K562 (cell line): ENCODE results near the gene ELMO1. TPM values are rescaled to one million over a fixed set of nuclear protein-coding genes. Genes with fewer than 3 reads are reported as not detected.

Experiments used
- ATAC-seq: fragments of 200-7000 bp; cut with Tn5 transposase; 3 replicates; pipeline ENCODE4 v1.9.1; 2020; ENCODE audit warnings: moderate library complexity
- BruUV-seq: library from RNA; stranded (reverse); fragments of 400-500 nt; replicated peaks from 2 replicates; lab custom pipeline; 2021; lab: Mats Ljungman, UMichigan
- CTCF ChIA-PET: fragments of 300-600 bp; formaldehyde crosslinking; extraction: SDS; loops from one replicate; lab custom pipeline; 2021; ENCODE audit warnings: low intra/inter-chr PET ratio; lab: Yijun Ruan, JAX
- POLR2A ChIA-PET: fragments of 300-600, 350-650 bp; sonication (Branson Sonifier 250); formaldehyde crosslinking; extraction: SDS; loops from one replicate; lab custom pipeline; 2021; ENCODE audit warnings: antibody characterized with exemption, inconsistent platforms; lab: Yijun Ruan, JAX
- DNase-seq, 4 experiments: peaks; one replicate each; pipeline versions ENCODE4 v3.0.0 to v3.0.0-alpha.2; 2011 to 2018; ENCODE audit warnings: low spot score in 3 of 4, mixed read lengths in 3 of 4; ENCODE audit errors: extremely low read depth in 1 of 4
- FAIRE-seq: peaks from 2 replicates; lab custom pipeline; 2011; peaks lifted over from hg19 to GRCh38; lab: Jason Lieb, UNC
- H2AFZ ChIP-seq: 2 replicates; pipeline ENCODE4 v1.6.0; 2011; ENCODE audit warnings: low read depth, low read length, control low read depth, inconsistent platforms
- H3K27ac ChIP-seq: fragments of 200-600 bp; 3 replicates; pipeline ENCODE4 v1.8.0; 2011; ENCODE audit warnings: low read depth, mild to moderate bottlenecking, control low read depth, inconsistent platforms, low read length, moderate library complexity, mixed read lengths; ENCODE audit errors: extremely low read depth
- H3K27me3 ChIP-seq, 2 experiments: fragments of 300-600 bp in 1 of 2; 2 replicates in 1 of 2; 3 replicates in 1 of 2; pipeline versions ENCODE4 v1.6.0 to v1.8.0; 2011; ENCODE audit warnings: inconsistent platforms in 2 of 2, low read length in 2 of 2, mild to moderate bottlenecking in 1 of 2, mixed read lengths in 1 of 2, moderate library complexity in 1 of 2; ENCODE audit not compliant: control insufficient read depth in 2 of 2, insufficient read depth in 2 of 2
- H3K36me3 ChIP-seq: fragments of 300-600 bp; 3 replicates; pipeline ENCODE4 v1.8.0; 2011; ENCODE audit warnings: mild to moderate bottlenecking, low read length, inconsistent platforms; ENCODE audit not compliant: control insufficient read depth, insufficient read depth
- H3K4me1 ChIP-seq, 2 experiments: fragments of 200-600 bp in 1 of 2; replicated peaks in 1 of 2; 2 replicates in 1 of 2; 3 replicates in 1 of 2; pipeline versions ENCODE4 v1.5.1 to v1.8.0; 2011; ENCODE audit warnings: inconsistent platforms in 2 of 2, low read length in 2 of 2, mild to moderate bottlenecking in 1 of 2, mixed read lengths in 1 of 2, moderate library complexity in 1 of 2; ENCODE audit not compliant: control insufficient read depth in 2 of 2, insufficient read depth in 2 of 2
- H3K4me2 ChIP-seq: 2 replicates; pipeline ENCODE4 v1.6.1; 2011; ENCODE audit warnings: low read length, control low read depth, inconsistent platforms, mixed read lengths; ENCODE audit not compliant: insufficient read depth
- H3K4me3 ChIP-seq: fragments of 200-600 bp; sonication (generic), shearing (Covaris generic); 2 replicates; pipeline ENCODE4 v1.5.1; 2016; ENCODE audit warnings: control low read depth, inconsistent platforms
- H3K79me2 ChIP-seq: fragments of 200-600 bp; 3 replicates; pipeline ENCODE4 v1.8.0; 2011; ENCODE audit warnings: low read length, inconsistent platforms; ENCODE audit not compliant: control insufficient read depth, insufficient read depth
- H3K9ac ChIP-seq, 2 experiments: 2 replicates each; pipeline versions ENCODE4 v1.6.0 to v1.6.1; 2011; ENCODE audit warnings: low read depth in 2 of 2, low read length in 2 of 2, control low read depth in 1 of 2, inconsistent platforms in 1 of 2, mild to moderate bottlenecking in 1 of 2, mixed read lengths in 1 of 2; ENCODE audit not compliant: insufficient read depth in 1 of 2
- H3K9me1 ChIP-seq: one replicate; pipeline ENCODE4 v1.6.0; 2011; ENCODE audit warnings: inconsistent platforms, mild to moderate bottlenecking, low read length, moderate library complexity; ENCODE audit not compliant: control insufficient read depth, insufficient read depth
- H3K9me3 ChIP-seq: replicated peaks from 2 replicates; pipeline ENCODE4 v1.5.1; 2011; ENCODE audit warnings: low read depth, low read length, inconsistent platforms; ENCODE audit not compliant: control insufficient read depth, insufficient read depth
- H4K20me1 ChIP-seq: replicated peaks from 2 replicates; pipeline ENCODE4 v1.6.1; 2011; ENCODE audit warnings: low read length, inconsistent platforms, mixed read lengths; ENCODE audit not compliant: control insufficient read depth, insufficient read depth
- DACH1 ChIP-seq: fragments of 450-650 bp; IDR thresholded peaks from 2 replicates; pipeline ENCODE4 v1.6.1; 2018; ENCODE audit not compliant: partially characterized antibody
- EGR1 ChIP-seq: fragments of 450-650 bp; conservative IDR thresholded peaks from 2 replicates; pipeline ENCODE4 v1.6.1; 2017; ENCODE audit warnings: mild to moderate bottlenecking
- ELF2 ChIP-seq: fragments of 250-450 bp; sonication (Bioruptor Pico); IDR thresholded peaks from 2 replicates; pipeline ENCODE4 v1.5.0; 2021; ENCODE audit warnings: mild to moderate bottlenecking
- HEY1 ChIP-seq: fragments of 250-450 bp; sonication (Bioruptor Pico); IDR thresholded peaks from 2 replicates; pipeline ENCODE4 v1.5.0; 2020; ENCODE audit warnings: mild to moderate bottlenecking, moderate library complexity, borderline replicate concordance
- MCM2 ChIP-seq: fragments of 450-650 bp; IDR thresholded peaks from 2 replicates; pipeline ENCODE4 v1.6.1; 2017; ENCODE audit warnings: low read depth, mild to moderate bottlenecking
- MTF1 ChIP-seq: fragments of 250-450 bp; sonication (Bioruptor Pico); IDR thresholded peaks from 2 replicates; pipeline ENCODE4 v1.9.0; 2021; ENCODE audit warnings: moderate library complexity, mild to moderate bottlenecking, inconsistent platforms, borderline replicate concordance
- RAD21 ChIP-seq, 2 experiments: fragments of 250-450 bp in 1 of 2; fragments of 450-650 bp in 1 of 2; sonication (Bioruptor Pico) in 1 of 2; formaldehyde crosslinking in 1 of 2; IDR thresholded peaks in 1 of 2; conservative IDR thresholded peaks in 1 of 2; 2 replicates each; pipeline versions ENCODE4 v1.4.0 to v1.8.0; 2020 to 2022; ENCODE audit warnings: mild to moderate bottlenecking in 2 of 2, moderate library complexity in 1 of 2
- SMARCC2 ChIP-seq: fragments of 450-650 bp; IDR thresholded peaks from 2 replicates; pipeline ENCODE4 v1.6.1; 2017; ENCODE audit warnings: antibody characterized with exemption, moderate library complexity, mild to moderate bottlenecking, low read depth
- TRIM24 ChIP-seq, 2 experiments: fragments of 450-650 bp; IDR thresholded peaks; 2 replicates each; pipeline ENCODE4 v1.6.1; 2016
- WHSC1 ChIP-seq: IDR thresholded peaks from one replicate; pipeline ENCODE4 v1.6.1; 2012; ENCODE audit warnings: low read length, control low read depth, inconsistent platforms
- YY1 ChIP-seq, 3 experiments: IDR thresholded peaks; 2 replicates each; pipeline ENCODE4 v1.6.1; 2011; ENCODE audit warnings: low read length in 2 of 3, mild to moderate bottlenecking in 2 of 3, moderate library complexity in 2 of 3, borderline replicate concordance in 1 of 3, control low read depth in 1 of 3, low read depth in 1 of 3; ENCODE audit not compliant: insufficient read depth in 3 of 3, insufficient replicate concordance in 2 of 3, control insufficient read depth in 1 of 3, insufficient read length in 1 of 3; ENCODE audit errors: extremely low read depth in 1 of 3
- ZBTB17 ChIP-seq: fragments of 450-650 bp; formaldehyde crosslinking; IDR thresholded peaks from 2 replicates; pipeline ENCODE4 v1.4.0; 2020; ENCODE audit warnings: mild to moderate bottlenecking
- ZNF121 ChIP-seq: sonication (generic); formaldehyde crosslinking; conservative IDR thresholded peaks from 2 replicates; pipeline ENCODE4 v1.8.0; 2022; ENCODE audit warnings: missing genetic modification reagents
- ZNF696 ChIP-seq: fragments of 250-450 bp; sonication (Bioruptor Pico); conservative IDR thresholded peaks from 2 replicates; pipeline ENCODE4 v1.4.0; 2020; ENCODE audit warnings: mild to moderate bottlenecking, moderate library complexity
- ZNF766 ChIP-seq: fragments of 200-800 bp; sonication (Bioruptor generic); conservative IDR thresholded peaks from 2 replicates; pipeline ENCODE4 v1.6.1; 2016; ENCODE audit warnings: missing genetic modification characterization, missing compliant biosample characterization
- WGBS: fragments of 100-300 bp; shearing (Covaris generic); methylation state at CpG from one replicate; pipeline ENCODE4 v1.1.6; 2016; ENCODE audit warnings: low coverage, mixed read lengths; ENCODE audit not compliant: insufficient coverage; ENCODE audit errors: missing lambda C conversion rate; 5-methylcytosine and 5-hydroxymethylcytosine counted together
- in situ Hi-C: fragments of 300-500 bp; cut with MboI; formaldehyde crosslinking; loops from 4 replicates; pipeline ENCODE4 v1.15.0; 2018; ENCODE audit warnings: inconsistent platforms, mixed read lengths
- intact Hi-C: fragments of 100-400 bp; cut with micrococcal nuclease; formaldehyde crosslinking; loops from 2 replicates; pipeline ENCODE4 v1.14.2; 2022
- polyA plus RNA-seq, 8 experiments: library from polyadenylated mRNA; depleted of rRNA in 4 of 8; stranded (reverse) in 5 of 8; unstranded in 3 of 8; fragments of >200 nt; fragmentation: Nextera tagmentation in 2 of 8; fragmentation: Illumina TruSeq in 1 of 8; extraction: Ambion mirVana in 2 of 8; extraction: Trizol in 1 of 8; gene quantifications; 2 replicates each; pipeline versions ENCODE4 v1.2.1 to v1.2.3, GENCODE V29; 2011 to 2014; ENCODE audit warnings: inconsistent platforms in 1 of 8, missing spikeins in 1 of 8
- total RNA-seq, 7 experiments: library from RNA; depleted of rRNA in 6 of 7; stranded (reverse); fragments of >200 nt in 6 of 7; fragmentation: Illumina TruSeq in 2 of 7; extraction: Trizol in 2 of 7; gene quantifications; 2 replicates each; pipeline versions ENCODE4 v1.2.1 to v1.2.3, GENCODE V29; 2011 to 2021; ENCODE audit warnings: low replicate concordance in 1 of 7

Gene ELMO1
- total and polyA plus RNA-seq, 9 of the 15 experiments (the other 6 are each of a cell fraction or from before 2014, with no cell fraction given) = 0.36 to 7.2 (median 3.6) TPM

DNA sequence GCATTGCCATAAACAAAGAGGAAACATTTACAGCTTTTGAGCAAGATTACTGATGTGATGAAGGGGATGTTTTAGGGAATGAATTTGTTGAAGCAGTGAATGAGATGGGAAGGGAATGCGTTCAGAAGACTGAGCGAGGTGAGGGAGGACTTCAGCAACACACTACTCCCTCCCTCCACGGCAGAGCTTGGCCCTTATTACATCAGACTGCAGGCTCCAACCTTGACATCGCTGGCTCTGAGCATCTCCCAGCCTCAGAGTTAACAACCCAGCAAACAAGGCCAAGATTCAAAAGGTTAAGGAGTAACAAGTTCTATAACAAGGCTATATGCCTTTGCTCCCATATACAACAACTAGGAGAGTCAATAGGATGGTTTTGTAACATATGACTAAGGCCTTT is 164.4 kb downstream of the ELMO1 start (continued):
- TF ChIP-seq SMARCC2 = no peak
- TF ChIP-seq ZNF766 = no peak
- TF ChIP-seq HEY1 (CRISPR knock-in tag) = no peak

GRCh38 chr7:37283716-37284115 is 164.9 kb downstream of the ELMO1 start:
- H3K36me3 ChIP-seq = no peaks in the 10 kb centered on the region
- no peak overlapping the region for H3K4me2 ChIP-seq
- no peaks in the 10 kb centered on the region for H3K4me1 ChIP-seq
- in situ Hi-C loops (no loop called here), intact Hi-C loops (loop anchor here (1.0 to 5.0 kb wide), 4 partner anchors 69 to 549 kb away; no protein-coding TSS in a partner anchor)
- no peak overlapping the region for H3K27ac ChIP-seq
- no peak overlapping the region for H3K9ac ChIP-seq
- no peaks in the 10 kb centered on the region for H3K9me1 ChIP-seq
- H3K79me2 ChIP-seq = no peaks in the 10 kb centered on the region
- BruUV-seq = no TSS peak
- DNase-seq (no peak), ATAC-seq (no peak), FAIRE-seq (no peak)
- peaks cover 0 to 8% of the 10 kb centered on the region in 2 experiments; a peak in 2 of 5 replicates for H3K27me3 ChIP-seq
- no peak overlapping the region for H2AFZ ChIP-seq
- ChIA-PET CTCF (interaction anchor here (0.7 to 1.4 kb wide), 2 partner anchors 88 to 226 kb away, joined by 3 to 10 read pairs; no protein-coding TSS in a partner anchor), POLR2A (no interaction called here)
- no peak overlapping the region for H3K4me3 ChIP-seq
- TF ChIP-seq RAD21 (CRISPR knock-in tag; conservative IDR thresholded peaks at IDR 0.05 in 1 of 2, IDR thresholded peaks at IDR 0.05 in 1 of 2) (no peak), YY1 (IDR thresholded peaks at IDR 0.05; ENCODE audit: borderline replicate concordance in 1 of 3, control insufficient read depth in 1 of 3, extremely low read depth in 1 of 3, insufficient read depth in 3 of 3, insufficient read length in 1 of 3, insufficient replicate concordance in 2 of 3, low read depth in 1 of 3, low read length in 2 of 3) (no peak), DACH1 (no peak), ELF2 (no peak), ZNF121 (CRISPR knock-in tag) (no peak), ZBTB17 (no peak), MCM2 (no peak), TRIM24 (IDR thresholded peaks at IDR 0.05) (no peak), ZNF696 (CRISPR knock-in tag) (no peak), EGR1 (no peak), MTF1 (CRISPR knock-in tag) (no peak), WHSC1 (no peak)
- no peaks in the 10 kb centered on the region for H4K20me1 ChIP-seq
- WGBS = 10% methylated on average over 4 of the region's 4 CpGs
- H3K9me3 ChIP-seq = no peaks in the 10 kb centered on the region
